Measurements from ENCODE around the gene METRNL.
"Not testable (repeated sequence)": the region's sequence is repeated elsewhere in the genome, so short reads cannot be mapped to it uniquely, and the experiment has no call there.

The METRNL gene

DNA sequence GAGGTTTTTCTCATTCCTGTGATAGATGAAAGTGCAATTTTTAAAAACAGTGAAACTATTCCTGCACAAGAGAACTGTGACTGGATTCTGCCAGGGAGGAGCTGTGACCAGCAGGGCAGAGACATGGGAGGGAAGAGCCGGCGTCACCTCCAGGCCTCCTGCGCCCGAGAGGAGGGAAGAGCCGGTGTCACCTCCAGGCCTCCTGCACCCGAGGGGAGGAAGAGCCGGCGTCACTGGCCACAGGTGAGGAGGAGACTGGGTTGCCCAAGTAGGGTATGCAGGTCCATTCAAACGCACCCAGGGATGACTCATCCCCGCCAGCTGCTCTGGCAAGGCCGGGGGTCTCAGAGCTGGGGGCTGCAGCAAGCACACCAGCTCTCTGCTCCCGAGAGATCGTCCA, 56.7 kb downstream of the METRNL start:
- Histone ChIP-seq H3K9me3 (ENCODE audit: control insufficient read depth, low read depth, low read length) (no peaks in the 10 kb centered on the region), H3K4me3 (ENCODE audit: low read length) (no peak overlapping the region), H3K4me1 (ENCODE audit: control insufficient read depth, low read depth, low read length) (no peaks in the 10 kb centered on the region), H3K27ac (ENCODE audit: low read length) (no peak overlapping the region), H3K9ac (ENCODE audit: low read length) (no peak overlapping the region), H3K27me3 (ENCODE audit: control insufficient read depth, insufficient read depth, low read length) (no peaks in the 10 kb centered on the region), H3K36me3 (ENCODE audit: control insufficient read depth, low read depth, low read length) (no peaks in the 10 kb centered on the region)

DNA sequence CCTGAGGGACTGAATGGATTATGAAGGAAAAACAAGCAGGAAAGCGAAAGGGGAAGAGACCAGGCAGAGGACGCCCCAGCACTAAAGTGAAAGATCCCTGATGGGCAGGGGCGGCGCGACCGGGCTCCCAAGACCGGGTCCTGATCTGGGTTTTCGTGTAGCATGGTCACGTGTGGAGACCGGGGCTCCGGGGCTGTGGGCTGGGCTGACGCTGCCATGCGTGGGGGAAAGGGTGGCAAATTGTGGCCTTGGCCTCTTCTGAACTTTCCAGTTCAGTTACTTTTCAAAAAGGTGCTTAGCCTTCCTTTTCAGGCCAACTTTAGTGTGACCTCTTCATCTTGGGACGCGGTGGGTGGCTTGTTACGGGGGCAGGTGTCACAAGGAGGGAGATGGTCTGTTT, 57.5 kb downstream of the METRNL start:
- Histone ChIP-seq H3K4me1 (ENCODE audit: control insufficient read depth, low read depth, low read length) (no peaks in the 10 kb centered on the region), H3K36me3 (ENCODE audit: control insufficient read depth, low read depth, low read length) (no peaks in the 10 kb centered on the region), H3K4me3 (ENCODE audit: low read length) (no peak overlapping the region), H3K9ac (ENCODE audit: low read length) (no peak overlapping the region), H3K27ac (ENCODE audit: low read length) (no peak overlapping the region), H3K27me3 (ENCODE audit: control insufficient read depth, insufficient read depth, low read length) (no peaks in the 10 kb centered on the region), H3K9me3 (ENCODE audit: control insufficient read depth, low read depth, low read length) (peaks cover 4% of the 10 kb centered on the region)

DNA sequence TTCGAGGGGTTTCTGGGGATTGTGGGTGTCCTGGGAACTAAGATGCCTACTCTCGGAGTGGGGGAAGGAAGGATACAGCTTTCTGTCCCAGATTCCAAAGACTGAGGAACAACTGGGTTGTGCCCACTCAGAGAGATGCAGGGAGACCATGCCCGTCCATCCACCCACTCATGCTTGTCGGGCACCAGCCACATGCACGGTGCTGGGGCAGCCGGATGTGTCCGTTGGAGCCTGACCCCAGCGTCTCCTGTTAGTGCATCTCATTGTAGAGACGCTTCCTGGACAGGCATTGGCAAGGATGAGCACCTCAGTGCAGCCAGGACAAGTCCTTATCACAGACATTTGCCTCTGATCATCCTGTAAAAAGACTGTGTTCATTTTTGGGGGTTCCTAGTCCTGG, 58.1 kb downstream of the METRNL start:
- H3K9me3 ChIP-seq (ENCODE audit: control insufficient read depth, low read depth, low read length), result peaks cover 10% of the 10 kb centered on the region
- H3K9ac ChIP-seq (ENCODE audit: low read length), result no peak overlapping the region
- no peaks in the 10 kb centered on the region for H3K4me1 ChIP-seq (ENCODE audit: control insufficient read depth, low read depth, low read length)
- no peaks in the 10 kb centered on the region for H3K27me3 ChIP-seq (ENCODE audit: control insufficient read depth, insufficient read depth, low read length)
- H3K4me3 ChIP-seq (ENCODE audit: low read length), result no peak overlapping the region
- no peak overlapping the region for H3K27ac ChIP-seq (ENCODE audit: low read length)
- no peaks in the 10 kb centered on the region for H3K36me3 ChIP-seq (ENCODE audit: control insufficient read depth, low read depth, low read length)

DNA sequence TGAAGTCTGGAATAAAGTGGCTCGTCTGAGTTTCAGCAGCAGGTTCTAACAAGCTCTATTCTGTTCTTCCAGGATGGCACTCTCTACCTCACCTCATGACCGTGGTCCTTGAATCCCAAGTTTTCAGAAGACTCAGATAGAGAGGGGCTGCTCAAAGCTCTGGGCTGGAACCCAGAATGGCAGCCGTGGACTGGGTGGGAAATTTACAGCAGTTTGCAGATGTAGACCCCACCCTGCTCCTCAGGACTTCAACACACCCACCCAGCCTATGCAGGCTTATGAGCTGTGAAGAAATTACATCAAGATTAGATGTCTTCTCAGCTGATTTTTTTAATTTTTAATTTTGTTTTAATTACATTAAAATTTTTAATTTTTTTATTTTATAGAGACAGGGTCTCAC, 59.4 kb downstream of the METRNL start:
- Histone ChIP-seq H3K27ac (ENCODE audit: low read length) (no peak overlapping the region), H3K9me3 (ENCODE audit: control insufficient read depth, low read depth, low read length) (peaks cover 10% of the 10 kb centered on the region), H3K36me3 (ENCODE audit: control insufficient read depth, low read depth, low read length) (no peaks in the 10 kb centered on the region), H3K4me3 (ENCODE audit: low read length) (no peak overlapping the region), H3K4me1 (ENCODE audit: control insufficient read depth, low read depth, low read length) (no peaks in the 10 kb centered on the region), H3K9ac (ENCODE audit: low read length) (no peak overlapping the region), H3K27me3 (ENCODE audit: control insufficient read depth, insufficient read depth, low read length) (no peaks in the 10 kb centered on the region)

DNA sequence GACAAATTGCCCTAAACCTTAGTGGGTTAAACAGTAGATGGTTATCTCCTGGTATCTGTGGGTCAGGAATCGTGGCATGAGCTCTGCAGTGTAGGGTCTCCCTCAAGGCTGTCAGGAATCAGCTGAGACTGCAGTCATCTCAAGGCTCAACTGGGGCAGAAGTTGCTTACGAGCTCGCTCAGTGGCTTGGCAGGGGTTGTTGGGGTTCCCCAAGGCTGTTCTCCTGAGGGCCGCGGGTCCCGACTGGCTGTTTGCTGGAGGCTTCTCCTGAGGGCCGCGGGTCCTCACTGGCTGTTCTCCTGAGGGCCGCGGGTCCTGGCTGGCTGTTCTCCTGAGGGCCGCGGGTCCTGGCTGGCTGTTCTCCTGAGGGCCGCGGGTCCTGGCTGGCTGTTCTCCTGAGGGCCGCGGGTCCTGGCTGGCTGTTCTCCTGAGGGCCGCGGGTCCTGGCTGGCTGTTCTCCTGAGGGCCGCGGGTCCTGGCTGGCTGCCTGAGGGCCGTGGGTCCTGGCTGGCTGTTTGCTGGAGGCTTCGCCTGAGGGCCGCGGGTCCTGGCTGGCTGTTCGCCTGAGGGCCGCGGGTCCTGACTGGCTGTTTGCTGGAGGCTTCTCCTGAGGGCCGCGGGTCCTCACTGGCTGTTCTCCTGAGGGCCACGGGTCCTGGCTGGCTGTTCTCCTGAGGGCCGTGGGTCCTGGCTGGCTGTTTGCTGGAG, 60.3 kb downstream of the METRNL start:
- H3K4me1 ChIP-seq (ENCODE audit: control insufficient read depth, low read depth, low read length); H3K27ac ChIP-seq (ENCODE audit: low read length); H3K9ac ChIP-seq (ENCODE audit: low read length); H3K27me3 ChIP-seq (ENCODE audit: control insufficient read depth, insufficient read depth, low read length); H3K36me3 ChIP-seq (ENCODE audit: control insufficient read depth, low read depth, low read length); H3K9me3 ChIP-seq (ENCODE audit: control insufficient read depth, low read depth, low read length); H3K4me3 ChIP-seq (ENCODE audit: low read length): not testable (repeated sequence)

- not testable (repeated sequence) for H3K4me3 ChIP-seq (ENCODE audit: low read length); H3K4me1 ChIP-seq (ENCODE audit: control insufficient read depth, low read depth, low read length); H3K9ac ChIP-seq (ENCODE audit: low read length); H3K27ac ChIP-seq (ENCODE audit: low read length); H3K27me3 ChIP-seq (ENCODE audit: control insufficient read depth, insufficient read depth, low read length); H3K36me3 ChIP-seq (ENCODE audit: control insufficient read depth, low read depth, low read length); H3K9me3 ChIP-seq (ENCODE audit: control insufficient read depth, low read depth, low read length)
Measured at GRCh38 chr17:83140249-83140566, 60.8 kb downstream of the METRNL start.

GRCh38 chr17:83142619-83143018, 63.2 kb downstream of the METRNL start:
- H3K4me3 ChIP-seq (ENCODE audit: low read length), result no peak overlapping the region
- H3K9ac ChIP-seq (ENCODE audit: low read length), result no peak overlapping the region
- H3K27me3 ChIP-seq (ENCODE audit: control insufficient read depth, insufficient read depth, low read length), result no peaks in the 10 kb centered on the region
- H3K36me3 ChIP-seq (ENCODE audit: control insufficient read depth, low read depth, low read length), result no peaks in the 10 kb centered on the region
- no peak overlapping the region for H3K27ac ChIP-seq (ENCODE audit: low read length)
- peaks cover 10% of the 10 kb centered on the region for H3K9me3 ChIP-seq (ENCODE audit: control insufficient read depth, low read depth, low read length)
- H3K4me1 ChIP-seq (ENCODE audit: control insufficient read depth, low read depth, low read length), result no peaks in the 10 kb centered on the region

- no peak overlapping the region for H3K9ac ChIP-seq (ENCODE audit: low read length)
- peaks cover 10% of the 10 kb centered on the region for H3K9me3 ChIP-seq (ENCODE audit: control insufficient read depth, low read depth, low read length)
- H3K36me3 ChIP-seq (ENCODE audit: control insufficient read depth, low read depth, low read length), result no peaks in the 10 kb centered on the region
- no peak overlapping the region for H3K4me3 ChIP-seq (ENCODE audit: low read length)
- no peaks in the 10 kb centered on the region for H3K27me3 ChIP-seq (ENCODE audit: control insufficient read depth, insufficient read depth, low read length)
- no peaks in the 10 kb centered on the region for H3K4me1 ChIP-seq (ENCODE audit: control insufficient read depth, low read depth, low read length)
- H3K27ac ChIP-seq (ENCODE audit: low read length), result no peak overlapping the region
Measured at GRCh38 chr17:83143817-83144231, 64.4 kb downstream of the METRNL start.
